Stimulated activated CD4-positive, alpha-beta T cell treated with anti-CD3 and anti-CD28 coated beads, TNF-alpha, amount 100 ng/mL, for 24 hours (primary cell): ENCODE data around the gene TDRD9.

ENCODE experiments used
- DNase-seq, 3 experiments: peaks; one replicate each; pipeline ENCODE4 v3.0.0-alpha.2; 2020; ENCODE audit warnings: low read depth in 3 of 3

The TDRD9 gene

GRCh38 chr14:104090071-104090748 lies 162.0 kb downstream of the TDRD9 start:
- DNase-seq, result no peak

- DNase-seq, result no peak
Observed at GRCh38 chr14:104091061-104091926, 163.0 kb downstream of the TDRD9 start.

GRCh38 chr14:104091927-104092771 lies 163.9 kb downstream of the TDRD9 start:
- no peak for DNase-seq

- no peak for DNase-seq
Observed at GRCh38 chr14:104092931-104093365, 164.7 kb downstream of the TDRD9 start.

GRCh38 chr14:104093366-104094055 lies 165.3 kb downstream of the TDRD9 start:
- DNase-seq, result no peak

- no peak for DNase-seq
Observed at GRCh38 chr14:104094056-104094708, 165.9 kb downstream of the TDRD9 start.

- peak; percentile 50 to 74 (median 50) for DNase-seq
Observed at GRCh38 chr14:104094709-104095425, 166.6 kb downstream of the TDRD9 start.

GRCh38 chr14:104095426-104096310 lies 167.4 kb downstream of the TDRD9 start:
- no peak for DNase-seq

- no peak for DNase-seq
Observed at GRCh38 chr14:104096318-104096717, 168.1 kb downstream of the TDRD9 start.

- DNase-seq, result no peak
Observed at GRCh38 chr14:104096751-104097700, 168.8 kb downstream of the TDRD9 start.

GRCh38 chr14:104098272-104099095 lies 170.2 kb downstream of the TDRD9 start:
- no peak for DNase-seq

GRCh38 chr14:104099096-104100041 lies 171.1 kb downstream of the TDRD9 start:
- no peak for DNase-seq

- no peak for DNase-seq
Observed at GRCh38 chr14:104100171-104101085, 172.2 kb downstream of the TDRD9 start.

- no peak for DNase-seq
Observed at GRCh38 chr14:104101086-104101621, 172.9 kb downstream of the TDRD9 start.
